ENCODE results near the gene NT5C3A.
"Not testable (repeated sequence)": the region's sequence is repeated elsewhere in the genome, so short reads cannot be mapped to it uniquely, and the experiment has no call there.

The NT5C3A gene

GRCh38 chr7:33062023-33062781, at the start of gene NT5C3A:
TSS of gene NT5C3A (minus strand) at chr7:33062776. CDS start at chr7:33062705, 71 bp downstream.
- DNase-seq (ENCODE audit: low read depth): no peak

DNA sequence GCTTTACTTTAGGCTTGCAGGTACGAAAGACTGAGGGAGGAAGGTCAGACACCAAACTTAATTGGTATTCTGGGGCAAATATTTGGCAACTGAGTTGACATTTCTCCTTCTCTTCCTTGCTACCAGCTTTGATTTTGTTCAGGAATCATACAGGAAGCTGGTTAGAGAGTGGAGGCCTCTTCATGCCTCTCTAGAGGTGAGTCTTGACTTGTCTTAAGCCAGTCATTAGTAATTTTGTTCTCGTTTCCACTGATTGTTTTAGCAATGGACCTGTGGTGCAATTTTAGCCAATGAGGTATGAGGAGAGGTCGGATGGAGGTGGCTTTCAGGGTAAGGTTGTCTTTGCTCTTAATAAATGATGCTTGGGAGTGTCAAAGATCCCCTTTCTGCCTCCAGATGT, 49.0 kb upstream of the NT5C3A start:
- no peak for DNase-seq (ENCODE audit: low read depth)

DNA sequence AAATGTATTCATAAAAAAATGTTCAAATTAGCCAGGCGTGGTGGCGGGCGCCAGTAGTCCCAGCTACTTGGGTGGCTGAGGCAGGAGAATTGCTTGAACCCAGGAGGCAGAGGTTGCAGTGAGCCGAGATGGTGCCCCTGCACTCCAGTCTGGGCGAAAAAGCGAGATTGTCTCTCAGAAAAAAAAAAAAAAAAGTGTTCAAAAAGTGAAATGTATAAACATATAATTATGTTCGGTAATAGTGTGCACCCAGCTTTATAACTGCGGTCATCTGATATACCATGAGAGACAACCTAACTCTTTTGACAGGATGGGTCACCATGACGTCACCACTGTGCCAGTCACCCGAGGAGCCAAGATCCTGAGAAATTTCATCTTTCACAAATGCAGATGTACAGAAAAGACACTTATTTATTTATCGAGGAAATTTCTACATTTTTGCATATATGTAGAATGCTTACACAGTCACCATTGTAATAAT, 47.2 kb upstream of the NT5C3A start:
- DNase-seq (ENCODE audit: low read depth): no peak

DNA sequence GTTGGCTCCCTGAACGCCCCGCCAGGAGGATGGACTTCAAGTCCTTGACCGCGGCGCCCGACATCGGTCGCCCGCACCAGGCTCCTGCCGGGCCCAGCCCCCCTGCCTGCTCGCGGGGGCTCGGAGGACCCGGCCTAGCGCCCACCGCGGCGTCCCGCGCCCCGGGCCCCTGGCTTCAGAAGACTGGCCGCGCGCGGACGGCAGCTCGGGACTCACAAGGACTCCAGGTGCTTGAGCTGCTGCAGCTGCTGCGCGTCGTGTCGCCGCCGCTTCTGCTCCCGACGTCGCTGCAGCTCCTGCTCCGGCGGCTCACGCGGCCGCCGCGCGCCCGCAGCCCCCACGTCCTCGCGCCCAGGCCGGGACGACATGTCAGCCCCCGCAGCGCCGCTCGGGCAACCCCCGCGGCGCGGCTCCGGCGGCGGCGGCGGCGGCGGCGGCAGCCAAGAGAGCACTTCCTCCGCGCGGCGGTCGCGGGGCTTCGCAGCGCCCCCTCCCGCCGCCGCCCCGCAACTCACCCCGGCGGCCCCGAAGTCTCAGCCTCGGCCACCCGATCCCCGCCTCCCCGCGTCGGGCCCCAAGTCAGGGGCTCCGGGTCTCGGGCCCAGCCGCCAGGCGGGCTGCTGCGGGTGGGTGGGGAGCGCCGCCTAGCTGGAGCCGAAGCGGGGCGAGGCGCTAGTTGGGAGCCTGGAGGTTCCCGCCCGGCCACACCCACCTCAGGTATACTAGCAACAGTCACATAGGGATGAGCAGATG, 46.6 kb upstream of the NT5C3A start, which contains the start of gene RP9:
TSS of gene RP9 (minus strand) at position 400 of the 753 bp plus-strand sequence. CDS start at position 368, 32 bp downstream.
- peak; percentile 31 for DNase-seq (ENCODE audit: low read depth)

- no peak for DNase-seq (ENCODE audit: low read depth)
Measured at GRCh38 chr7:33108554-33109004, 46.0 kb upstream of the NT5C3A start.

- DNase-seq (ENCODE audit: low read depth): no peak
Measured at GRCh38 chr7:33107136-33108066, 44.8 kb upstream of the NT5C3A start.

- no peak for DNase-seq (ENCODE audit: low read depth)
Measured at GRCh38 chr7:33101906-33102305, 39.3 kb upstream of the NT5C3A start.

DNA sequence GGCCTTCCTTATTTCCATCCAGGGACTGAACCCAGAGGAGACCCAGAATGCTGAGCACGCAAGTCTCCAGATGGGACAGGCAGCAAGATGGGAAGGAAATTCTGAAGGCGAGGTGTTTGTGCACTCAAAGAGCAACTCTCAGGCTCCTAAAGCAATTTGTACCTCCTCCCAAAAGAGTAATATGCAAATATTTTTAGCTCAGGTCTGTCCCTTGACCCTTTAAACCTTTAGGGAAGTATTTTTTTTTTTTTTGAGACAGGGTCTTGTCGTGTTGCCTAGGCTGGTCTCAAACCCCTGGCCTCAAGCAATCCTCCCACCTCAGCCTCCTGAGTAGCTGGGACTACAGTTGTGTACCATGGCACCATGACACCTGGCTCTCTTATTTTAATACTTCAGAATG, 38.2 kb upstream of the NT5C3A start:
- DNase-seq (ENCODE audit: low read depth): no peak

GRCh38 chr7:33099154-33099940, 36.8 kb upstream of the NT5C3A start:
- no peak for DNase-seq (ENCODE audit: low read depth)

- not testable (repeated sequence) for DNase-seq (ENCODE audit: low read depth)
Measured at GRCh38 chr7:33094745-33095275, 32.2 kb upstream of the NT5C3A start.

DNA sequence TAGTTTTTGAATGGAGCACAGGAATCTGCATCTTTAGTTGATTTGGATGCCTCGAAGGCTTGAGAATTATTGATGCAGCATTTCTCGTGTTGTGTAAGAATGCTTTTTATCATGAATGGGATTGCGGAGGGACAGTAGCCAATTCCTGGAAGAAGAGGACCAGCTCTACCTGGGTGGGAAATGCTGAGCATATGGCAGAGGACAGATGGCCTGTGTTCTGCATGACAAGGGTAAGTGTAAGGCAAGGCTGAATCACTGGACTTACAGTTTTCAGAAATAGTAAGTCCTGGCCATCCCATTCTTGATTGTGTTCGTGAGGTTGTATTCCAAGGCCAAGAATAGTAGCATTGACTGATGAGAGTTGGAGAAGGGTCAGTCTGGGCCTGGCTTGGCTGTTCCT, 30.7 kb upstream of the NT5C3A start:
- DNase-seq (ENCODE audit: low read depth): no peak

DNA sequence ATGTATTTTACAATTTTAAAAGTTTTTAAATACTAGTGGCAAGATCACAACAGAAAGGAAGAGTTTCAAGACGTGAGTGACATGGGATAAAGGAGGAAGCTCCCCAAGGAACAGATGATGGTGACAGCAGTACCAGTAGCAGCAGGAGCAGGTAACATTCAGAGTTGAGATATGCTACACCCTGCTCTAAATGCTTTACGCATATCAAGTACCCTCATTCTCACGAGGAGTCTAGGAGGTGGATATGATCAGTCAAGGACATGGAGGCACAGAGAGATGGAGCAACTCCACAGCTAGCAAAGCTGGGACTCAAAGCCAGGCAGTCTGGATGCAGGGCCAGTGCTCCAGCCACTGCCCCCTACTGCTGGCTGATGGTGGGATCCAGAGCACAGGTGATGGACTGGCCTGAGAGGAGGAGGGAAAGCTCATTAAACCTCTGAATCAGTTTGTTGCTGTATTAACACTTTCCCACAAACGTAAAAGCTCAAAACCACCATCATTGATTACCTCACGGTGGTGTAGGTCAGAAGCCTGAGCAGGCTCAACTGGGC, 29.1 kb upstream of the NT5C3A start:
- DNase-seq (ENCODE audit: low read depth): no peak

DNA sequence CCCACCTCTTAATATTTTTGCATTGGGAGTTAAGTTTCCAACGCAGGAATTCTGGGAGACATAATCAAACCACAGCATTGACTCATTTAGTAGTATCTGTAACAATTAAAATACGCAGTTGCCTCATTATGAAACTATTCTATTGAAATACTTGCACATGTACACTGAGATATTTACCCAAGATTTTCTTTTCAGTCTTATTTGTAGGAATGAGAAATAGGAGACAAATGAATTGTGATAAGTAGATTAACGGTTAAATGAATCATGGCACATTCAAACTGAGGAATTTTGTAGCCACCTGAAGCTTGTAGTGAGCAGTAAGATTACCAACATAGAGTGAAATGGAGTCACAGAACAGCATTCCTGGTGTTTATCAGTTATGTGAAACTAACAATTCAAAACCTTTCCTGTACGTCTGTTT, 28.5 kb upstream of the NT5C3A start:
- DNase-seq (ENCODE audit: low read depth): no peak

DNA sequence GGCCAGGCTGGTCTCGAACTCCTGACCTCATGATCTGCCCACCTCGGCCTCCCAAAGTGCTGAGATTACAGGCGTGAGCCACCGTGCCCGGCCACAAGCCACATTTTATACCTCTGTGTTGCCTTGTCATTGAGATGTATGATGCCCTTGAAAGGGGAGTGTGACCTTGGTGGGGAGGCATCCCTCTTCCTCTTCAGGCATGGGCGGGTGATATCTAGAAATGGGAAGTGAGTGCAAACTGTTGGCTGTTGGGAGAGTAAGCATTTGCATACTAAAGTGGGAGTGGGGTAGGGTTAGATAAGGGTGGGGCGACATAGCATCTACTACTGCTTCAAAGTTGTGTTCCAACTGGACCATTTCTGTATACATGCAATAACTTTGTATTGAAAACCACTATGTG, 26.6 kb upstream of the NT5C3A start:
- DNase-seq (ENCODE audit: low read depth): no peak

- DNase-seq (ENCODE audit: low read depth): no peak
Measured at GRCh38 chr7:33087858-33088257, 25.3 kb upstream of the NT5C3A start.

- DNase-seq (ENCODE audit: low read depth): no peak
Measured at GRCh38 chr7:33087356-33087755, 24.8 kb upstream of the NT5C3A start.

DNA sequence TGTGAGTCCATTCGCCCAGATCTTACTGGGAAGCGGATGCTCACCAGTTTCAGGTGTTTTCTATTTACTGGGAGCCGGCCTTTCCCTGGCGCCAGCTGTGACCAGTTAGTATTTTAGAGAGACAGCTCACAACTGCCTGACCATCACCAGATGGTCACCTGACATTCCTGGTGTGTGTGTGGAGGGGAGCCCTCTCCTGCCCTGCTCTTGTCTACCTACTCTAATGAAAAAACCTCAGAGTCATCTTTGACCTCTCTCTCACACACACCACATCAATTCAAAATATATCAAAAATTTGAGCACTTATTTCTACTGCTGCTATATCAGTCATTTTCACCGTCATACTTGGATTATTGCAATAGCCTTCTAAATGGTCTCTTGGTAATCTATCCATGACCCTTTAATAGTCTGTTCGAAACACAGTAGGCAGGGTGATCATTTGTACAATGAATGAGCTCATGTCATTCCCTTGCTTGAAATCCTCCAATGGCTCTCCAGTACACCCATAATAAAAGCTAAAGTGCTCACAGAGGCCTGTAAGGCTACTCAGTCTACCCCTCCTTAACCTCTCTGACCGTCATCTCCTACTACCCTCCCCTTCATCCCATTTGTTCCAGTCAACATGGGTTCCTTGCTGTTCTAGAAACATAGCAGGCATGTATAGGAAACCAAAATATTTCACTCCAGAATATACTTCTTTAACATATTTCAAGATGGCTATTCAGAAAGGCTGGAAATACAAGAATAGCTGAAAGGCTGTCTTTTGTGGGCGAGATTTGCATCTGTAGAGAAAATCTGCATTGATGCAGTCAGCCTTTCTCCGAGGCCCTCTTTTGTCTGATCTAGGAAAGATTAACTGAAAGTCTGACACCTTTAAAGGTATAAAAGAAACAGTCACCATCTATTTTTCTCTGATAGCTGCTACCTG, 17.5 kb upstream of the NT5C3A start:
- no peak for DNase-seq (ENCODE audit: low read depth)

- no peak for DNase-seq (ENCODE audit: low read depth)
Measured at GRCh38 chr7:33079096-33079495, 16.5 kb upstream of the NT5C3A start.

DNA sequence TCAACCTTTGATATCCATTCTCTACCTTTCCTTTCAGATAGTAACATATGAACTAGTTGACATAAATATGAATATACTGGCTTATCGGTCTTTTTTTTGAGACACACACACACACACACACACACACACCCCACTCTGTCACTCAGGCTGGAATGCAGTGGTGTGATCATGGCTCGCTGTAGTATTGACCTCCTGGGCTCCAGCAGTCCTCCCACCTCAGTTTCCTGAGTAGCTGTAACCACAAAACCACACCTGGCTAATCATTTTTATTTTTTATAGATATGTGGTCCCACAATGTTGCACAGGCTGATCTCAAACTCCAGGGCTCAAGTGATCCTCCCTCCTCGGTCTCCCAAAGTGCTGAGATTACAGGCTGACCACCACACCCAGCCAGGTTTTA, 14.2 kb upstream of the NT5C3A start:
- no peak for DNase-seq (ENCODE audit: low read depth)
